ENCODE results near the gene NFIC. TPM values are rescaled to one million over a fixed set of nuclear protein-coding genes. Genes with fewer than 3 reads are reported as not detected.

The NFIC gene
- total and polyA plus RNA-seq, 10 of the 15 experiments (the other 5 are each of a cell fraction or from before 2014, with no cell fraction given): 0.71 to 53.5 (median 10.2) TPM

- H4K20me1 ChIP-seq (ENCODE audit: control insufficient read depth, insufficient read depth): no peaks in the 10 kb centered on the region
- DNase-seq (ENCODE audit: low read depth, low spot score) (no peak), ATAC-seq (no peak), FAIRE-seq (no peak)
- BruUV-seq (replicated peaks): no TSS peak
- intact Hi-C loops (cut with micrococcal nuclease; ENCODE audit: unreplicated experiment) (no loop called here), in situ Hi-C loops (cut with MboI) (no loop called here)
- H3K9me3 ChIP-seq (replicated peaks; ENCODE audit: control insufficient read depth, insufficient read depth, low read length): no peaks in the 10 kb centered on the region; the same call in 2 of the 3 replicates
- ChIA-PET POLR2A (interaction anchor here (1.1 kb wide), 1 partner anchor 107 kb away, joined by 5 read pairs; no protein-coding TSS in a partner anchor), RAD21 (ENCODE audit: unreplicated experiment) (interaction anchor here (0.8 kb wide), 1 partner anchor 99 kb away, joined by 4 read pairs; no protein-coding TSS in a partner anchor), SMC1A (ENCODE audit: uncharacterized antibody, unreplicated experiment) (interaction anchor here (1.3 kb wide), 1 partner anchor 99 kb away, joined by 3 read pairs; no protein-coding TSS in a partner anchor), CTCF (interaction anchor here (0.6 to 6.7 kb wide), 8 partner anchors 21 to 155 kb away, joined by 3 to 87 read pairs (median 4); no protein-coding TSS in a partner anchor)
- no peaks in the 10 kb centered on the region for H3K36me3 ChIP-seq (ENCODE audit: control insufficient read depth in 2 of 2, insufficient read depth in 2 of 2, low read length in 1 of 2)
- no peak overlapping the region for H3K4me2 ChIP-seq (ENCODE audit: control insufficient read depth, insufficient read depth)
- no peaks in the 10 kb centered on the region for H3K27me3 ChIP-seq (replicated peaks in 1 of 2; ENCODE audit: control insufficient read depth in 2 of 2, insufficient read depth in 2 of 2, low read length in 1 of 2)
- H3K79me2 ChIP-seq (ENCODE audit: control insufficient read depth, insufficient read depth, low read length): no peaks in the 10 kb centered on the region
- no peak overlapping the region for H2AFZ ChIP-seq (ENCODE audit: control insufficient read depth, low read depth, low read length)
- WGBS (ENCODE audit: insufficient coverage, insufficient replicate concordance, low lambda C conversion rate, missing lambda C conversion rate): 38% methylated on average over 9 of the region's 9 CpGs
- TF ChIP-seq BACH1 (IDR thresholded peaks at IDR 0.05; ENCODE audit: borderline replicate concordance): no peak
- TF ChIP-seq SMAD1 (IDR thresholded peaks at IDR 0.05; ENCODE audit: low read depth, partially characterized antibody): no peak
- no peak for TF ChIP-seq SUZ12 (IDR thresholded peaks at IDR 0.05; ENCODE audit: unreplicated experiment)
- TF ChIP-seq IRF5 (IDR thresholded peaks at IDR 0.05; ENCODE audit: borderline replicate concordance): no peak
- no peak for TF ChIP-seq TARDBP (IDR thresholded peaks at IDR 0.05; ENCODE audit: borderline replicate concordance)
- no peak for TF ChIP-seq MTA3 (IDR thresholded peaks at IDR 0.05; ENCODE audit: borderline replicate concordance, low read length)
- TF ChIP-seq SUPT20H (IDR thresholded peaks at IDR 0.05; ENCODE audit: borderline replicate concordance, control insufficient read depth, low read depth, low read length): no peak
- TF ChIP-seq HDAC6 (IDR thresholded peaks at IDR 0.05; ENCODE audit: unreplicated experiment): no peak
- no peak for TF ChIP-seq BMI1 (IDR thresholded peaks at IDR 0.05; ENCODE audit: borderline replicate concordance)
- no peak for TF ChIP-seq ZZZ3 (IDR thresholded peaks at IDR 0.05; ENCODE audit: control insufficient read depth, insufficient read length, low read depth)
- no peak for TF ChIP-seq MLLT1 (IDR thresholded peaks at IDR 0.05)
- TF ChIP-seq TCF7 (IDR thresholded peaks at IDR 0.05; ENCODE audit: borderline replicate concordance): no peak
- TF ChIP-seq, protein P1, sequence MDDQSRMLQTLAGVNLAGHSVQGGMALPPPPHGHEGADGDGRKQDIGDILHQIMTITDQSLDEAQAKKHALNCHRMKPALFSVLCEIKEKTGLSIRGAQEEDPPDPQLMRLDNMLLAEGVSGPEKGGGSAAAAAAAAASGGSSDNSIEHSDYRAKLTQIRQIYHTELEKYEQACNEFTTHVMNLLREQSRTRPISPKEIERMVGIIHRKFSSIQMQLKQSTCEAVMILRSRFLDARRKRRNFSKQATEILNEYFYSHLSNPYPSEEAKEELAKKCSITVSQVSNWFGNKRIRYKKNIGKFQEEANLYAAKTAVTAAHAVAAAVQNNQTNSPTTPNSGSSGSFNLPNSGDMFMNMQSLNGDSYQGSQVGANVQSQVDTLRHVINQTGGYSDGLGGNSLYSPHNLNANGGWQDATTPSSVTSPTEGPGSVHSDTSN (IDR thresholded peaks at IDR 0.05; ENCODE audit: insufficient replicate concordance, low read depth, low read length): no peak
- no peak for TF ChIP-seq RCOR1 (conservative IDR thresholded peaks at IDR 0.05; ENCODE audit: low read depth, low read length)
- H3K4me3 ChIP-seq: no peak overlapping the region
- no peaks in the 10 kb centered on the region for H3K4me1 ChIP-seq (ENCODE audit: control insufficient read depth, insufficient read depth, low read length)
- no peak overlapping the region for H3K9ac ChIP-seq (ENCODE audit: control insufficient read depth, insufficient read depth, low read length)
- no peak overlapping the region for H3K27ac ChIP-seq (ENCODE audit: control insufficient read depth, insufficient read depth)
Observed at GRCh38 chr19:3330047-3330446, 36.3 kb upstream of the NFIC start.
